GM20431 (cell line): ENCODE data around the gene DDX56.

Experiments used
- in situ Hi-C: fragments of 300-500 bp; cut with MseI, MboI; formaldehyde crosslinking; loops from one replicate; pipeline ENCODE4 v1.15.0; 2020; ENCODE audit warnings: low sequenced_read_pairs; ENCODE audit not compliant: unreplicated experiment

DDX56 gene

GRCh38 chr7:44599222-44599621, 25.5 kb upstream of the DDX56 start:
- in situ Hi-C loops: loop anchor here (25.0 kb wide), 2 partner anchors 213 to 338 kb away; no protein-coding TSS in a partner anchor

GRCh38 chr7:44597181-44597580, 23.5 kb upstream of the DDX56 start:
- in situ Hi-C loops: loop anchor here (25.0 kb wide), 2 partner anchors 215 to 340 kb away; no protein-coding TSS in a partner anchor

GRCh38 chr7:44595934-44596635, 22.4 kb upstream of the DDX56 start:
- in situ Hi-C loops: loop anchor here (25.0 kb wide), 2 partner anchors 216 to 341 kb away; no protein-coding TSS in a partner anchor

- in situ Hi-C loops: loop anchor here (25.0 kb wide), 2 partner anchors 221 to 346 kb away; no protein-coding TSS in a partner anchor
Observed at GRCh38 chr7:44590910-44591309, 17.2 kb upstream of the DDX56 start.

- in situ Hi-C loops: loop anchor here (10.0 to 25.0 kb wide), 3 partner anchors 224 to 547 kb away; no protein-coding TSS in a partner anchor
Observed at GRCh38 chr7:44587843-44588711, 14.4 kb upstream of the DDX56 start.

- in situ Hi-C loops: loop anchor here (10.0 to 25.0 kb wide), 3 partner anchors 229 to 551 kb away; no protein-coding TSS in a partner anchor
Observed at GRCh38 chr7:44583146-44583865, 9.6 kb upstream of the DDX56 start.

- in situ Hi-C loops: loop anchor here (10.0 to 25.0 kb wide), 3 partner anchors 230 to 553 kb away; no protein-coding TSS in a partner anchor
Observed at GRCh38 chr7:44581879-44582603, 8.3 kb upstream of the DDX56 start, which contains the start of gene TMED4. Gene TMED4 (minus strand): TSS chr7:44582231. CDS start chr7:44582206, 25 bp downstream.

GRCh38 chr7:44580945-44581878, 7.5 kb upstream of the DDX56 start:
- in situ Hi-C loops: loop anchor here (10.0 to 25.0 kb wide), 3 partner anchors 231 to 554 kb away; no protein-coding TSS in a partner anchor

GRCh38 chr7:44576228-44576627, 2.5 kb upstream of the DDX56 start:
- in situ Hi-C loops: loop anchor here (25.0 kb wide), 2 partner anchors 236 to 361 kb away; no protein-coding TSS in a partner anchor

- in situ Hi-C loops: loop anchor here (25.0 kb wide), 2 partner anchors 237 to 362 kb away; no protein-coding TSS in a partner anchor
Observed at GRCh38 chr7:44575054-44575453, 1.3 kb upstream of the DDX56 start.

- in situ Hi-C loops: no loop called here
Observed at GRCh38 chr7:44574287-44574872, 672 bp upstream of the DDX56 start.

GRCh38 chr7:44572771-44573170, 937 bp downstream of the DDX56 start:
- in situ Hi-C loops: no loop called here

GRCh38 chr7:44569959-44570358, 3.7 kb downstream of the DDX56 start:
- in situ Hi-C loops: no loop called here

GRCh38 chr7:44568771-44569560, 4.7 kb downstream of the DDX56 start:
- in situ Hi-C loops: no loop called here

- in situ Hi-C loops: no loop called here
Observed at GRCh38 chr7:44567884-44568283, 5.8 kb downstream of the DDX56 start.

- in situ Hi-C loops: no loop called here
Observed at GRCh38 chr7:44566680-44567079, 7.0 kb downstream of the DDX56 start.
